GM18907 (cell line): ENCODE measurements around the gene PLB1.

Experiments
- ATAC-seq: cut with Tn5 transposase; IDR thresholded peaks from one replicate; pipeline ENCODE4 v1.9.1; 2021; ENCODE audit warnings: mild to moderate bottlenecking, moderate library complexity; ENCODE audit not compliant: unreplicated experiment

PLB1 gene

DNA sequence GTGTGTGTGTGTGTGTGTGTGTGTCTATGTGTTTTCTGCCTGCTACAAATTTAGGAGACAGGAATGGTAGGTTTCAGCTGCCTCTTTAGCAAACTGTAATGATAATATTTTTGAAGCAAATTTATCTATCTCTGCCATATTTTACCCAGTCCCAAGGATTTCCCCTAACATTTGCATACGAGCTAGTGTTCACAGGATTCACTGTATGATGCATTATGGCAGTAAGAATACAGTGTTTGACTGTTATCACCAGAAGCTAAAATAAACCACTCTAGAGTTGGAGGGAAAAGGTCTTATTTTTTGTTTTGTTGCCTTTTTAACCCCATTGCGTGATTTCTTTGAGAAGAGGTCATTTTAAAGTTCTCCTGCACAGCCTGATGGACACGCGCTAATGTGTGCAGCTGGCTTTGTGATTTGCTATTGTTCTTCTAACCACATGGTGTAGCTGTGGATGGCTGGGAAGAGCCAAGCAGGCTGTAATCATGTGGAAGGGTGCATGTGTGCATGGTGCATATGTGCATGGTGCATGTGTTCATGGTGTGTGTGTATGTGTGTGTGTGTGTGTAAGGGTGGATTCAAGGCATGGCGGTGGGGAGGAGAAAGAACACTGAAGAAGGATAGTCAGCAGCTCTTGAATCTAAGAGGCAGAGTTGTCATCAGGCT lies 62.4 kb downstream of the PLB1 start:
- ATAC-seq, result no peak

DNA sequence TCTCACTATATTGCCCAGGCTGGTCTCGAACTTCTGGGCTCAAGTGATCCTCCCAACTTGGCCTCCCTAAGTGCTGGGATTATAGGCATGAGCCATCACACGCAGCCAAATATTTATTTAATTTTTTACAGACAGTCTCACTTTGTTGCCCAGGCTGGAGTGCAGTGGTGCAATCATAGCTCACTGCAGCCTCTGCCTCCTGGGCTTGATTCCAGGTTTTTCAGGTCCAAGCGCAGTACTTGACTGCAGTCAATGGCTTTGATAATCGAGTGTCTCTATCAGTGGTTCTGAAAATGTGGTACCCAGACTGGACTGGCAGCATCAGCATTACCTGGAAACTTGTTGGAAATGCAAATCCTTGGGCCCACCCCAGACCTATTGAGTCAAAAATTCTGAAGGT lies 63.1 kb downstream of the PLB1 start:
- no peak for ATAC-seq

DNA sequence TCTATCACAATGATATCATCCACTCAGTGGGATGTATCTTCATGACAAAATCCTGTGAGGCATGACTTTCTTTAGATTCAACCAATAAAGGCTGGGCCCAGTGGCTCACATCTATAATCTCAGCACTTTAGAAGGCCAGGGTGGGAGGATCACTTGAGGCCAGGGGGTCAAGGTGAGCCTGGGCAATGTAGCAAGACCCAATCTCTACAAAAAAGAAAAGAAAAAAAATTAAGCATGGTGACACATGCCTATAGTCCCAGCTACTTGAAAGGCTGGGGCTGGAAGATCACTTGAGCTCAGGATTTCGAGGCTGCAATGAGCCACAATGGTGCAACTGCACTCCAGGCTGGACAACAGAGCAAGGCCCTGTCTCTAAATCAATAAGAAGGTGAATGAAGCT lies 68.0 kb downstream of the PLB1 start:
- ATAC-seq, result no peak

- ATAC-seq, result no peak
These were observed 68.5 kb downstream of the PLB1 start for GRCh38 chr2:28564346-28564745.

- ATAC-seq, result no peak
These were observed 69.2 kb downstream of the PLB1 start for GRCh38 chr2:28565033-28565432.

GRCh38 chr2:28565720-28566295 lies 69.9 kb downstream of the PLB1 start:
- no peak for ATAC-seq

DNA sequence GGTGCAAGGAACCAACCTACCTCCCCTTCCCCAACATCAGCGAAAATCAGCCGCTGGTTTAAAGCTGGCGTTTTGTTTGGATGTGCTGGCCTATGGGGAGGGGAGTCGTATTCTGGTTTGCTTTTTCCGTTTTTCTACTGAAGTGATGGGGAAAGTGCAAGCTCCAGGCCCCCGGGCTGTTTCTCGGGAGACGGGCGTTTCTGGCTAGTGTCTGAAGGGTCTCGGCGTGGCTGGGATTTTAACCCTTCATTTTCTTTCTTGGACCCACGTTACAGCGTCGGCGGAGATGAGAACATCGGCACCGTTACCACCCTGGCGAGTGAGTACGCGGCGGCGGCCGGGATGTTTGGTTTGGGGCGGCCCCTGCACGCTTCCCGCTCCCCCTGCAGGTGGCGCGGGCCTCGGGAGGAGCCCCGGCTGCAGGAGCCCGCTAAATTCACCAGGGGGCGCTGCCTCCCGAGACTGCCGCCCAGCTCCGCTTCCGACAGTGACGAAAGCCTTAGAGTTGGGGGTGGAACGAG lies 70.7 kb downstream of the PLB1 start:
- ATAC-seq, result peak; percentile 96

GRCh38 chr2:28567061-28567471 lies 71.2 kb downstream of the PLB1 start:
- peak; percentile 17 for ATAC-seq

- ATAC-seq, result no peak
These were observed 72.2 kb downstream of the PLB1 start for GRCh38 chr2:28568036-28568435.

- no peak for ATAC-seq
These were observed 72.7 kb downstream of the PLB1 start for GRCh38 chr2:28568533-28568932.

- ATAC-seq, result no peak
These were observed 74.6 kb downstream of the PLB1 start for GRCh38 chr2:28570431-28570830.

DNA sequence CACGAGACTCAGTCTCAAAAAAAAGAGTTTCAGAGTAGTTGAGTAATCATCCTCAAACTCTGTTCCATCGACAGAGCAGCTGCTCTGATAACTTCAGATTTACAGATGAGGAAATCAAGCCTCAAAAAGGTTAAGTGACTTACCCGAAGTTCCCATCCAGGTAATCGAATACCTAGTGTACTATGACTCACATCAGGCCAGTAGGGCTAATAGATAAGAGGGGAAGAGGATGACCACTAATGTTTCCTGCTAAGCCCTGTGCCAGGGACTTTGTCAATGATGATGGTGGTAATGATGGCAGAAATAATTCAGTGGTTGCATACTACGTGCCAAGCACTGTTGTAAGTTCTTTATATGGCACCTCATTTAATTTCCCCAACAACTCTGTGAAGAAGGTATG lies 80.9 kb downstream of the PLB1 start:
- no peak for ATAC-seq

- no peak for ATAC-seq
These were observed 82.2 kb downstream of the PLB1 start for GRCh38 chr2:28577791-28578680.

DNA sequence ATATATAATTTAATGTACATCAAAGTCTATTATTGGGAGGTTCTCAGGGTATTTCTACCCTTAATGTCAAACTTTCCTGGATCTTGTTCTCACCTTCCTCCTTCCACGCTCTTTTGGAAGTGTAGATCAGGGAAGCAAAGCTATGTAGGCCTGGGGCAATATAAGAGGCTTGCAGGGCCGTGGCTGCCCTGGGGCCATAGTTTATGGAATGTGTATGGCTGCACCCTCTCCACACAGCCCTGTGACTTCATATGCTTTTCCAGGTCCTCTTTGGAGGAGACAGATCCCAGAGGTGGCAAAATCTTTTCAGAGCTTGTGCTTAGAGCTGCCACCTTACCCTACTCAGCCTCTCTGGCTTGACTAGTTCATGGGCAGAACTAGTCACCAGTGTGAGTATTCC lies 82.9 kb downstream of the PLB1 start:
- no peak for ATAC-seq

GRCh38 chr2:28579606-28580005 lies 83.7 kb downstream of the PLB1 start:
- no peak for ATAC-seq

GRCh38 chr2:28580078-28580477 lies 84.2 kb downstream of the PLB1 start:
- no peak for ATAC-seq

GRCh38 chr2:28581312-28581711 lies 85.5 kb downstream of the PLB1 start:
- no peak for ATAC-seq

DNA sequence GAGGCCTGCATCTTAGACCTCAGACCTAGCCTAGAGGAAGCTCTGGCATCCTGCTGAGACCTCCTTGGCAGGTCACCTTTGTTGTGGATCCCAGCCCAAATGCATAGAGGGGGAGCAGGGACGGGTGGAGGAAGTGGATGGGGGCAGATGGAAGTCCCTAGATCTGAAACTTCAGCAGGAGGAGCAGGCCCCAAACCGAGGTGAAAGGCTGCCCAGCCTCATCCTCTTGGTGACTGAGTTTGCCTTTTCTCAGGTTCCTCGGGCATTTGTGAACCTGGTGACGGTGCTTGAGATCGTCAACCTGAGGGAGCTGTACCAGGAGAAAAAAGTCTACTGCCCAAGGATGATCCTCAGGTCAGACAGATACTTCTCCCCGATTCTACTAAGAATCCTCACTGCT lies 86.3 kb downstream of the PLB1 start:
- ATAC-seq, result no peak

DNA sequence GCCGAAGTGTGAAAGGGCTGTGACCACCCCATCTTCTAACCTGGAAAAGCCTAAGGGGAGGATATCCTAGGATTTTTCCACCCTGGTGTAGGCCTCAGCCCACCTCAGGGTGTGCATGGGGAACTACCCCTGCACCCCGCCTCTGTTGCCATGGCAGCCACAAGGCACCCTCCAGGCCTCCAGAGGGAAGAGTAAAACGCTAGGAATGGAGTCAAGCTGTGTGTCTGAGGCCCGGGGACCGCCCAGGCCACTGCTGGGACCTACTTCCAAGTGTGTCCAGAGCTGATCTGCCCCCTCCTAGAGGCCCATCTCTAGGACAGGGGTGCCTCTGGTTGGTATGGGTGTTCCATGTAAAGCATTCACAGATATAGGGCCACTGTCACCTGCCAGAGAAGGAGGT lies 86.7 kb downstream of the PLB1 start:
- ATAC-seq, result no peak

DNA sequence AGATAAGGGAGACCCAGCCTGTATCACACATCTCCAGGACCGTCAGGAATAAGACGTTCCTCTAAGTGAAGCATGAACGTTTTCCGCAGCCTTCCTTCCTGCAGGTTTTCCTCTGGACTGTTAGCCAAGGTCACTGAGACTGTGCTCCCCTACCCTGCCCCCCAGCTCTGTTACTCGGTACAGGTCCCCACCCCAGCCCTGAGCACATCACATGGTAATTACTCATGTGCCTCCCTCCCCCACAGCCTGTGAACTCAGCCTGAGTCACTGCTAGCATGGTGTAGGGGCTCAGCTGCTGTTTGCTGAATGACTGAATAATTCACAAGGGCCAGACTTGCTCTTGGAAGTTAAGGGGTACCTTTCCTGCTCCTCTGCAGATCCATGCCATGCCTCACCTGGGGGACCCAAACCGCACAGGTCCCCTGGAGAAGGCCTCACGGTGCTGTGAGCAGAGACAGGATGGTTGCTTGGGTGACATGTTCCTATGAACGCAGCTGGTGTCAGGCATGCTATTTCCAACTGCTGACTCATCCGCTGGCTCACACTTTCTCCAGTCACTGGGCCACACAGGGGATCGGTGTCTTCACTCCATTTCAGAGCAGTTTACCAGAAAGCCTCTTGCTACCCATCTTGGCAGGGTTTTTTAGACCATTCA lies 88.2 kb downstream of the PLB1 start:
- ATAC-seq, result no peak

GRCh38 chr2:28586867-28587266 lies 91.0 kb downstream of the PLB1 start:
- ATAC-seq, result no peak
